ENCODE data around the gene SPTLC1. TPM values are rescaled to one million over a fixed set of nuclear protein-coding genes. Genes with fewer than 3 reads are reported as not detected.

SPTLC1 gene
- total RNA-seq, 4 donors from 2014 or later, result 71.1 to 92.0 (median 89.1) TPM

DNA sequence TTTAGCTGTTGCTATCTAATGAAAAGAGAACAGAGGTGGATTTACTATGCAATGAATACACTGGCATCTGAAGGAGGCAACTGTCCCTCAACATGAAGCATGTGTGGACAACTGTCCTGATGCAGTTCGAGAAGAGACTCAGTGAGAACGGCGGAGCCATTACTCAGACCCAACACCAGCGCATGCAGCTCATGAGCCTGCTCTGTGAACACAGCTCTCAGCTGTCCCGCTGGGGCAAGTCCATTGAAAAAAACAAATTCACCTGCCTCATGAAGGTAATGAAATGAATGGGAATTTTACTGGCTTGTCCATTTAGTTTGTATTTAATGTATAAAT, 78.8 kb downstream of the SPTLC1 start:
- ATAC-seq (ENCODE audit: low FRiP score), result no peak
- DNase-seq (ENCODE audit: low spot score), result no peak
- TF ChIP-seq CTCF (IDR thresholded peaks at IDR 0.05), result no peak

GRCh38 chr9:92035687-92036410, 79.4 kb downstream of the SPTLC1 start:
- DNase-seq (ENCODE audit: low spot score) (no peak), ATAC-seq (ENCODE audit: low FRiP score) (peak; percentile 44)
- TF ChIP-seq CTCF (IDR thresholded peaks at IDR 0.05), result no peak

- TF ChIP-seq CTCF (IDR thresholded peaks at IDR 0.05), result no peak
- ATAC-seq (ENCODE audit: low FRiP score) (no peak), DNase-seq (ENCODE audit: low spot score) (no peak)
Observed at GRCh38 chr9:92035146-92035545, 80.1 kb downstream of the SPTLC1 start.

DNA sequence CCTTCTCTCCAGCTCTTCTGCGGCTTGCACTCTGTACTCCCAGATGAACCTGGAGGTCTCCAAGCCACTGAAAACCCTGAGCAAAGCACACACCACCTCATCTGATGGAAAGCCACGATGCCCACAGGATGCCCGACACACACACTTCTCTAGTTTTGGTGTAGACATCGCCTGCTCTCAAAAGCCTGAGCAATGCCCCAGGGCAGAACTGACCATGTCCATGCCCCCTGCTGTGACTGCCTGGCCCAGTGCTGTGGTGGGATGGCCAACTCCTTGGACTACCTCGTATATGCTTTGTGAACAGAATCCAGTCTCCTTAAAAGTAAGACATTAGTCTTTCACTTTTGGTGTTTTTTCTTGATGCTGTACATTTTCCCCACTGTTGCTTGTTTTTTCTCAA, 81.2 kb downstream of the SPTLC1 start:
- ATAC-seq (ENCODE audit: low FRiP score) (no peak), DNase-seq (ENCODE audit: low spot score) (no peak)
- TF ChIP-seq CTCF (IDR thresholded peaks at IDR 0.05), result no peak

- TF ChIP-seq CTCF (IDR thresholded peaks at IDR 0.05), result no peak
- ATAC-seq (ENCODE audit: low FRiP score), result no peak
- DNase-seq (ENCODE audit: low spot score), result no peak
Observed at GRCh38 chr9:92033307-92033706, 81.9 kb downstream of the SPTLC1 start.

- DNase-seq (ENCODE audit: low spot score) (no peak), ATAC-seq (ENCODE audit: low FRiP score) (no peak)
- no peak for TF ChIP-seq CTCF (IDR thresholded peaks at IDR 0.05)
Observed at GRCh38 chr9:92032891-92033290, 82.3 kb downstream of the SPTLC1 start.

DNA sequence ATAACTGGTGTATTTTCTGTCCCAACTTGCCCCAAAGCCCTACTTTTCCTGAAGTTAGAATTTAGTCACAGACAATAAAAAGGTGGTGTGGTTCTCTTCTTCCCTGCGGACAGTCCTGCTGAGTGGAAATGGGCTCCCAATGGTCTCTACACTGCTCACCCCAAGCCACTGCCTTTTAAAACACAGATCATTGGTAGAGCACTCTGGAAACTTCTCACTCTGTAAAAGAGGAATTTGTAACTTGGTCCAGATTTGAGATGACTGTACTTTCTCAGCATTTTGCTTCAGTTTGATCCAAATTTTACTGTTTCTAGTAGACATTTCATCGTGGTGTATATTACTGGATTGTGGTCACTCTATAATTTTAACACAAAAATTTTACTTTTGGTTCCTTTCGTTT, 84.8 kb downstream of the SPTLC1 start:
- ATAC-seq (ENCODE audit: low FRiP score), result no peak
- DNase-seq (ENCODE audit: low spot score), result no peak
- no peak for TF ChIP-seq CTCF (IDR thresholded peaks at IDR 0.05)
